HG02678 (cell line): Measurements from ENCODE around the gene CDC42BPB.
A peak's percentile ranks its signal among the peaks of the same experiment; 100 is the strongest.

Experiments
- ATAC-seq: cut with Tn5 transposase; IDR thresholded peaks from one replicate; pipeline ENCODE4 v1.9.1; 2021; ENCODE audit warnings: mild to moderate bottlenecking, moderate library complexity; ENCODE audit not compliant: unreplicated experiment

Gene CDC42BPB

GRCh38 chr14:102969901-102970300, 87.4 kb downstream of the CDC42BPB start:
- no peak for ATAC-seq

- no peak for ATAC-seq
These were observed 88.1 kb downstream of the CDC42BPB start for GRCh38 chr14:102969060-102969791.

- ATAC-seq = no peak
These were observed 89.0 kb downstream of the CDC42BPB start for GRCh38 chr14:102968306-102968705.

- no peak for ATAC-seq
These were observed 89.9 kb downstream of the CDC42BPB start for GRCh38 chr14:102967506-102967795.

DNA sequence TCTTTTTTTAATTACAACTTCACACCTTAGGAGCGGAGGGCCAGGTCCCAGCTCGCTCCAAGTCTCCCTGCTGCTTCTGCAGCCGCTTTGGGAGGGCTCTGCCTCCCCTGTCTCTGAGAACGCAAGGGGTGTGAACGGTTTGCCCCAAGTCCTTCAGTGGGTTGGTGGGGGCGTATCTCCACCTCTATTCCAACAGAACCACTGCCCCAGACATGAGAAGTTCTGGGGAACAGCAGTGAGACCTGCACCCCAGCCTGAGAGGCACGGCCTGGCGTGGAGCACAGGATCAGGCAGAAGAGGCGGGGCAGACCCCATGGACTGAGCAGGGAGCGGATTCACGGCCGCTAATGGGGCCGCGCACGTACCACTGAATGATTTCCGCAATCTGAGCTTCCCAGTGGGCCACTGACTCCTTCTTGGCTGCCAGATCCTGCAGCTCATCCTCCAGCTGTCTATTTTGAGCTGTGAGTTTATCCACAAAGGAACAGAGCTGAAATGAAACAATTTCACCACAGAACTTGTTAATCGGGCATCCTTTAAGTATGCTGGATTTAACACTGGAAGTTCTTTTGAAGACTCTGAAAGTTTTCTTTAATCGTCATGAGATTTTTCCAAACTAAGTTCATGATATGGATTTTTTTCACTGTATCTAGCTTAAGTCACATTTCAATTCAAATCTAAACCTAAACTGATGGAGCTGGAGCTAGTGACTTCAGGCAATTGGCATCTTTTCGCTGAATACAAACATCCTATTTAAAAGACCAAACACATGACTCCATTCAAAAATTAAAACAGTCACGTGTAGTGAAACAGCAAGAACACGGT, 90.5 kb downstream of the CDC42BPB start:
- no peak for ATAC-seq

DNA sequence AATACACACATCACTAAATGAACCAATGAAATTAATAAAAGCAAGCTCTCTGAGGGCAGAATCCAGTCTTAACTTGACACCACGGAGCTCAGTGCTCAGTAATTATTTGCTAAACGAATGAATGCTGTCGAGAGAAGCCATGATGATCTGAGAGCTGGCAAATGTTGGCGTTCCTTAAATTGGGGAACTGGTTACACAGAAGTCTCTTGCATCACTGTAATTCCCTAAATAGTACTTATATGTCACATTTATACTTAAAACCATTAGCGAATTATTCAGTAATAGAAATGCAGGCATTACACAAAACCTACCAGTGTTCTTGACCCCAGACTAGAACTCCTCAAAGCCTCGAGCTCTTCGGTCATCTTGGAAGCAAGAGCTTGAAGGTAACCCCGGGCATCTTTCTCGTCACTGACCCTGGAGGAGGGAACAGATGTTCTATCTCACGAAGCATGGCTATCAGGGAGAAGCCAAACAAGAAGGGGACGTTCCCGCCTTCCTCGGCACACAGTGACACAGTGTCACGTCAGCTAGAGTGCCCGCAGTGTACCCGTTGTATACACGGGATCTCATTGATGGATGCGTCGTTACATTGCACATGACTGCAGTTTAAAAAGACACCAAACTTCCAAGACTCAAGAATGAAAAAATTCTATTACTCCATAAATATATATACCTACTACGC, 91.2 kb downstream of the CDC42BPB start:
- no peak for ATAC-seq

GRCh38 chr14:102965282-102965681, 92.1 kb downstream of the CDC42BPB start:
- ATAC-seq = no peak

GRCh38 chr14:102964152-102964730, 93.1 kb downstream of the CDC42BPB start:
- ATAC-seq = no peak

GRCh38 chr14:102962111-102962627, 95.2 kb downstream of the CDC42BPB start:
- ATAC-seq = no peak

DNA sequence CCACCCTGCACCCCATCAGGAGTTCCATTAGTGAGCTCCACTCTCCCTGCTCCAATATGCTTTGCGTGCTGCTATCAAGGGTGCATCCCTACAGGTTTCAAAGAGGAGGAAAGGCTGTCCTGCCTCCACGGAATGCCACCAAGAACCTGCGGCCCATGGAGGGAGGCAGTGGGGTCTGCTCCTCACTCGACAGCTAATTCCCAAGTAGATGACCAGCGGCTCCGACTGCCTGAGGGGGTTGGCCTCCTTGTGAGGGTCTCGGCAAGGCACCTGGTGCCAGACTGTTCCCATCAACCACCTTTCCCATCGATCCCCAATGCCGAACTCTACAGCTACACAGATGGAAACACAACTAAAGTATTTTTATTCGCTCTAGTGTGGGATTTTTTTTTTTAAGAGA, 98.9 kb downstream of the CDC42BPB start:
- no peak for ATAC-seq

DNA sequence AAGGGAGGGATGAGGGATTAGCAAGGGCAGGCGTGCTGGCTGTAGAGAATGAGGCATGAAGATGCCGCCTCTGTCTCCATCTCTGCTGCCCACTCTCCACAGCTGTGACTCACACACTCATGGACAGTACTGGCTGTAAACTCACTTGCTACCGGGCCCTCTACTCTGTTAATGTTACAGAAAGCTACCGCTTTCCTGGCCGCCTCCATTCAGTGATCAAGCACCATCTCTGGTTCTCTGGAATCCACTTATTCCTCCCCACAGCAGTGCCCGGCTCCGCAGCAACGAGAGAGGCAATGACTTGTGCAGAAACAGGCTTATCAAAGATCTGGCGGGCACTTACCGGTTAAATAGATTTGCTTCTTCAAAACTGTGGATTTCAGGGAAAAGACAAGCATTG, 100.1 kb downstream of the CDC42BPB start:
- no peak for ATAC-seq

GRCh38 chr14:102955636-102956408, 101.5 kb downstream of the CDC42BPB start:
- no peak for ATAC-seq

- ATAC-seq = no peak
These were observed 103.1 kb downstream of the CDC42BPB start for GRCh38 chr14:102954081-102954789.

DNA sequence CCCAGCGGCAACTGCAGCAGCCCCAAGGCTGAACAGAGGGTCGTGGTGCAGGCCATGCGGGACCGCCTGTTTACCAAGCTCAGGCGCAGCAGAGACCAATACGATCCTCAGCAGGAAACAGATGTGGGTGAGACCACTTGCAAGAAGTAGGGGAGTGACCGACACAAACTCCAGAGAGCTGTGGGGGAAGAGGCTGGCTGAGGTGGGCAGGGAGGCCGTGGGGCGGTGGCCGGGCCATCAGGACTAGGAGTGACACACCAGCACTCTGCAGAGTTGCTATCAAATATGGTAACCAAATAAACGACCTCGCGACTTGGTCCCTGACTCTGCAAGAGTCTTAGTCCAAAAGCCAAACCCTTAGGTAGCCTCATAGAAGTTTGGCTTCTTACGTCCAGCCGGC, 104.2 kb downstream of the CDC42BPB start:
- ATAC-seq = no peak

DNA sequence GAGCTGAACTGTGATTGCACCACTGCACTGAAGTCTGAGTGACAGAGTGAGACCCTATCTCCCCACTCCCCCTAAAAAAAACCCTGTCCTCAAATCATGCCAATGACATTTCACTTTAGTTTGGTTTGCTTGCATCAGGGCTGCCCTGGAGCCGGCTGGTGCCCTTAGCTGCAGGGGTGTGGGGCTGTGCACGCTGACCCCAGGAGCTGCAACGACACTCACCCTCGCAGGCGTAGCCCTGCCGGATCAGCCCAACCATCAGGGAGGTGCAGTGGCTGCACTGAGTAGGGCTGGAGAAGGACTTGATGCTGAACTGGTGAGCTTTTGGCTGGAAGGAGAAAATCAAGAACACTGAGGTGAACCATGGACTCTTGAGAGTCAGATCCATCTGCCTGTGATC, 105.1 kb downstream of the CDC42BPB start:
- no peak for ATAC-seq

DNA sequence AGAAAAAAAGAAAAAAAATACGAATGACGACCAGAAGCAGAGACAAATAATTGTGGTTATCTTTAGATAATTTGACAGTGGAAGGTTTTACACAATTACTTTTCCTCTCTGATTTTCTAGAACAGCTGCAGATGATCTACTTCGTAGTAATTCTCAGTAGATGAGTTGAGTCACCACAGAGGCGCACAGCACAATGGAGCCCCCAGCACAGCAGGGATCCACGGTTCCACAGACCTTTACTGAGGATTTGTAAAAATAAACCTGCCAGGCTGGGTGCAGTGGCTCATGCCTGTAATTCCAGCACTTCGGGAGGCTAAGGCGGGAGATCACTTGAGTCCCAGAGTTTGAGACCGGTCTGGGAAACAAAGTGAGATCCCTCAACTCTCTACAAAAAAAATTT, 105.5 kb downstream of the CDC42BPB start:
- ATAC-seq = no peak

GRCh38 chr14:102951034-102951433, 106.3 kb downstream of the CDC42BPB start:
- ATAC-seq = no peak

DNA sequence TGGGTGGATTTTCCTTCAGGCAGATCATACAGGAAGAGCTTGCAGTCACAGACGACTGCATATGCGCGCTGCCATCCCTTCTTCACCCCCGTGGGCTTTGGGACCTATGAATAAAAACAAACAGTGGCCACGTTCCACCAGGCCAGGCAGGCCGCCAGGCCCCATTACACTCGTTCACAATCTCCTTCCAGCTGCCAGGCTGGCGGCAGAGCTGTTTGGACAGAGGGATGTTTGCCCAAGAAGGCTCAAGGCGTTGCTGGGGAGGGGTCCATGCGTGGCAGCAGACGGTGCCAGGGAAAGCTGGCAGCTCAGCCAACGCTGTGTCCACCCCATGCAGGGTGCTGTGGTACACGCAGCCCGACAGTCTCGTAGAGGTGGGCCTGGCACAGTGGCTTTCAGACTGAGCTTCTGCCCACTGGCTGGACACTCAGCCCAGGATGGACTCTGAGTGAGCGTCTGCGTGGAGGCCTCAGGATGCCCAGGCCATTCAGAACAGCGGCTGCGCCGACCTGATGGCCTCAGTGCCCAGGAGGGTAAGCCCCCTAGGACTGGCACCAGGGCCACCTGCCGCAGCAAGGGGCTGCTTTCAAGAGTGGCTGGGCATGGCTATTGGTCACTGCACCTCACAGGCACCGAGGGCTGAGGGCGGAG, 107.4 kb downstream of the CDC42BPB start:
- no peak for ATAC-seq

GRCh38 chr14:102949062-102949800, 108.1 kb downstream of the CDC42BPB start:
- ATAC-seq = peak; percentile 63
